GM13976 (cell line): Measurements from ENCODE around the gene TRIM13.

Source experiments
- DNase-seq: peaks from one replicate; pipeline ENCODE4 v3.0.0; 2012; ENCODE audit warnings: low spot score
- CTCF ChIP-seq: IDR thresholded peaks from 2 replicates; pipeline ENCODE4 v1.5.1; 2012; ENCODE audit warnings: borderline replicate concordance, mild to moderate bottlenecking; ENCODE audit not compliant: insufficient read depth; ENCODE audit errors: extremely low read depth, missing control alignments, control extremely low read depth
- in situ Hi-C: fragments of 300-500 bp; cut with MboI; formaldehyde crosslinking; loops from one replicate; pipeline ENCODE4 v1.12.0; 2022; ENCODE audit warnings: low sequenced_read_pairs, mixed read lengths, inconsistent platforms; ENCODE audit not compliant: unreplicated experiment

The TRIM13 gene

GRCh38 chr13:49958321-49958720 lies 38.5 kb upstream of the TRIM13 start:
- in situ Hi-C loops, result no loop called here
- no peak for TF ChIP-seq CTCF
- no peak for DNase-seq

DNA sequence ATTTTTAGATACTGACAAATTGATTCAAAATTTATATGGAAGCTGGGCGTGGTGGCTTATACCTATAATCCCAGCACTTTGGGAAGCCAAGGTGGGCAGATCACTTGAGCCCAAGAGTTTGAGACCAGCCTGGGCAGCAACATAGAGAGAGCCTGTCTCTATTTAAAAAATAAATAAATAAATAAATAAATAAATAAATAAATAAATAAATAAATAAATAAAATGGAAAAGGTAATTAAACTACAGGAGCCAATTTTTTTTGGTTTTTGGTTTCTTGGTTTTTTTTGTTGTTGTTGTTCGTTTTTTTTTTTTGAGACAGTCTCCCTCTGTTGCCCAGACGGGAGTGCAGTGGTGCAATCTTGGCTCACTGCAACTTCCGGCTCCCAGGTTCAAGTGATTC lies 29.4 kb upstream of the TRIM13 start:
- in situ Hi-C loops, result no loop called here
- DNase-seq, result no peak
- no peak for TF ChIP-seq CTCF

- TF ChIP-seq CTCF, result no peak
- DNase-seq, result no peak
- in situ Hi-C loops, result loop anchor here (10.0 kb wide), 2 partner anchors 552 to 832 kb away; no protein-coding TSS in a partner anchor
These were observed 24.1 kb upstream of the TRIM13 start for GRCh38 chr13:49972709-49973108.

- DNase-seq, result no peak
- in situ Hi-C loops, result loop anchor here (10.0 to 25.0 kb wide), 3 partner anchors 549 to 1086 kb away; no protein-coding TSS in a partner anchor
- no peak for TF ChIP-seq CTCF
These were observed 21.0 kb upstream of the TRIM13 start for GRCh38 chr13:49975826-49976225.

GRCh38 chr13:49976314-49977258 lies 20.3 kb upstream of the TRIM13 start:
- peak; percentile 84 for TF ChIP-seq CTCF
- DNase-seq, result peak; percentile 75
- in situ Hi-C loops, result loop anchor here (10.0 to 25.0 kb wide), 3 partner anchors 548 to 1086 kb away; no protein-coding TSS in a partner anchor

DNA sequence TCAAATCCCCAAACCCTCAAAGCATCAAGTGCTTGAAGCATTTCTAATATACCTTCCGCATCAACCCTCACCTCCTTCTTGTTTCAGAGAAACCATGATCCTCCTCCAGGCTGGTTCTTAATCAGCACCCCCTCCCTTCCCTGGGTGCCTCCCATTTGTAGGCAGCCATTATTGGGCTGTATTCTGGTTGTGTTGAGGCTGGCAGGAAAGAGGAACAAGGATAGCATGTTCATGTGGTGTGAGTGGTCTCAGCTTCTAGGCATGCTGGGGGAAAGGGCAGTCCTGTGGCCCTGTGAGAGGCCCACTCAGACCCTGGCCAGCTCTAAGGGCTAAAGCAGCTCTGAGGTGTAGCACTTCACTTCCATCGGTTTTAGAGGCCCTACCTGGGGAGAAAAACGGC lies 18.9 kb upstream of the TRIM13 start:
- no peak for DNase-seq
- in situ Hi-C loops, result loop anchor here (10.0 to 25.0 kb wide), 3 partner anchors 547 to 1084 kb away; no protein-coding TSS in a partner anchor

More for the DNA sequence above, 18.9 kb upstream of the TRIM13 start:
- TF ChIP-seq CTCF, result no peak
